ENCODE data around the gene ABHD2.

- TF ChIP-seq CTCF (IDR thresholded peaks at IDR 0.05 in 4 of 5, conservative IDR thresholded peaks at IDR 0.05 in 1 of 5) (no peak), POLR2A (IDR thresholded peaks at IDR 0.05) (no peak)
These were observed 108.7 kb downstream of the ABHD2 start for GRCh38 chr15:89196994-89197393.

Data from gastrocnemius medialis (tissue), 4 donors.